Endothelial cell of umbilical vein (primary cell): ENCODE measurements around the gene VPS35L. TPM values are rescaled to one million over a fixed set of nuclear protein-coding genes. Genes with fewer than 3 reads are reported as not detected.

ENCODE experiments used
- BruUV-seq: library from RNA; stranded (reverse); fragments of 400-500 nt; replicated peaks from 2 replicates; lab custom pipeline; 2021; lab: Mats Ljungman, UMichigan
- CTCF ChIA-PET: fragments of 300-600, 350-600 bp; sonication (Branson Sonifier 250); formaldehyde crosslinking; loops from one replicate; lab custom pipeline; 2021; ENCODE audit warnings: antibody characterized with exemption, inconsistent platforms; lab: Charles Lee
- POLR2A ChIA-PET: fragments of 300-600, 350-600 bp; sonication (Branson Sonifier 250); formaldehyde crosslinking; loops from one replicate; lab custom pipeline; 2021; ENCODE audit warnings: antibody characterized with exemption, inconsistent platforms; lab: Charles Lee
- DNase-seq: peaks from one replicate; pipeline ENCODE4 v3.0.0-alpha.2; 2011; ENCODE audit warnings: low read depth, low spot score
- FAIRE-seq: peaks from 2 replicates; lab custom pipeline; 2011; peaks lifted over from hg19 to GRCh38; lab: Jason Lieb, UNC
- H2AFZ ChIP-seq: 2 replicates; pipeline ENCODE4 v1.6.0; 2012; ENCODE audit warnings: low read depth, low read length, control low read depth, inconsistent platforms
- H3K27ac ChIP-seq: 2 replicates; pipeline ENCODE4 v1.5.1; 2011; ENCODE audit warnings: low read depth, mild to moderate bottlenecking, control low read depth, low read length, moderate library complexity; ENCODE audit not compliant: insufficient read depth
- H3K27me3 ChIP-seq, 2 experiments: 2 replicates each; pipeline versions ENCODE4 v1.6.0 to v1.6.1; 2011; ENCODE audit warnings: low read length in 2 of 2, mixed read lengths in 1 of 2; ENCODE audit not compliant: control insufficient read depth in 2 of 2, insufficient read depth in 2 of 2
- H3K36me3 ChIP-seq, 2 experiments: 2 replicates in 1 of 2; 3 replicates in 1 of 2; pipeline ENCODE4 v1.5.1; 2011; ENCODE audit warnings: low read length in 2 of 2, mild to moderate bottlenecking in 1 of 2, moderate library complexity in 1 of 2; ENCODE audit not compliant: control insufficient read depth in 2 of 2, insufficient read depth in 2 of 2; ENCODE audit errors: extremely low read depth in 1 of 2
- H3K4me1 ChIP-seq: 3 replicates; pipeline ENCODE4 v1.5.1; 2011; ENCODE audit warnings: mild to moderate bottlenecking, low read length; ENCODE audit not compliant: control insufficient read depth, insufficient read depth; ENCODE audit errors: extremely low read depth
- H3K4me2 ChIP-seq: 2 replicates; pipeline ENCODE4 v1.6.1; 2011; ENCODE audit warnings: low read length, control low read depth, mixed read lengths; ENCODE audit not compliant: insufficient read depth
- H3K4me3 ChIP-seq, 3 experiments: fragments of 200-600 bp in 1 of 3; sonication (generic), shearing (Covaris generic) in 1 of 3; replicated peaks in 1 of 3; 2 replicates each; pipeline ENCODE4 v1.5.1; 2011 to 2016; ENCODE audit warnings: control low read depth in 3 of 3, low read length in 3 of 3, mild to moderate bottlenecking in 2 of 3, inconsistent platforms in 1 of 3, low read depth in 1 of 3, moderate library complexity in 1 of 3; ENCODE audit not compliant: insufficient read depth in 1 of 3
- H3K79me2 ChIP-seq: 2 replicates; pipeline ENCODE4 v1.6.0; 2012; ENCODE audit warnings: low read length, inconsistent platforms; ENCODE audit not compliant: control insufficient read depth, insufficient read depth
- H3K9ac ChIP-seq: replicated peaks from 2 replicates; pipeline ENCODE3; 2011; ENCODE audit warnings: low read length, control low read depth; ENCODE audit not compliant: insufficient read depth; ENCODE audit errors: extremely low read depth
- H3K9me1 ChIP-seq: replicated peaks from 3 replicates; pipeline ENCODE4 v1.6.0; 2011; ENCODE audit warnings: mild to moderate bottlenecking, low read length; ENCODE audit not compliant: control insufficient read depth, insufficient read depth; ENCODE audit errors: extremely low read depth
- H3K9me3 ChIP-seq: replicated peaks from 2 replicates; pipeline ENCODE4 v1.5.1; 2012; ENCODE audit warnings: low read length, inconsistent platforms; ENCODE audit not compliant: control insufficient read depth, insufficient read depth
- H4K20me1 ChIP-seq: replicated peaks from 2 replicates; pipeline ENCODE3; 2011; ENCODE audit warnings: mild to moderate bottlenecking, low read length; ENCODE audit not compliant: control insufficient read depth, insufficient read depth; ENCODE audit errors: extremely low read depth
- CTCF ChIP-seq, 2 donors: IDR thresholded peaks; 1 replicate in 1 of 2; 2 replicates in 1 of 2; pipeline ENCODE4 v1.5.1; 2011; ENCODE audit warnings: low read length in 2 of 2, mild to moderate bottlenecking in 2 of 2, moderate library complexity in 2 of 2, control low read depth in 1 of 2, inconsistent platforms in 1 of 2, low read depth in 1 of 2; ENCODE audit not compliant: insufficient read depth in 1 of 2; ENCODE audit errors: extremely low read depth in 1 of 2
- EZH2 ChIP-seq: IDR thresholded peaks from 2 replicates; pipeline ENCODE4 v1.6.1; 2012; ENCODE audit warnings: borderline replicate concordance, low read depth, mild to moderate bottlenecking, moderate library complexity, low read length, inconsistent platforms; ENCODE audit not compliant: severe bottlenecking
- FOS ChIP-seq: IDR thresholded peaks from 2 replicates; pipeline ENCODE4 v1.6.1; 2011; ENCODE audit warnings: mild to moderate bottlenecking, low read length, moderate library complexity, borderline replicate concordance; ENCODE audit not compliant: insufficient read depth
- GATA2 ChIP-seq: IDR thresholded peaks from 2 replicates; pipeline ENCODE4 v1.7.0; 2011; ENCODE audit warnings: low read depth, mild to moderate bottlenecking, moderate library complexity, mixed read lengths, low read length; ENCODE audit not compliant: insufficient read length, insufficient read depth
- JUN ChIP-seq: IDR thresholded peaks from 2 replicates; pipeline ENCODE4 v1.6.1; 2011; ENCODE audit warnings: borderline replicate concordance, low read depth; ENCODE audit not compliant: insufficient read length, insufficient read depth
- MAX ChIP-seq: IDR thresholded peaks from 2 replicates; pipeline ENCODE4 v1.6.1; 2011; ENCODE audit not compliant: insufficient read depth, insufficient read length
- MYC ChIP-seq: IDR thresholded peaks from one replicate; pipeline ENCODE4 v1.6.1; 2011; ENCODE audit warnings: mild to moderate bottlenecking, low read depth, low read length
- POLR2A ChIP-seq: IDR thresholded peaks from 2 replicates; pipeline ENCODE4 v1.6.1; 2012; ENCODE audit warnings: low read depth, mild to moderate bottlenecking, control low read depth, low read length
- POLR2AphosphoS5 ChIP-seq: IDR thresholded peaks from 2 replicates; pipeline ENCODE4 v1.6.1; 2012; ENCODE audit warnings: low read depth, mild to moderate bottlenecking, control low read depth, low read length, moderate library complexity; ENCODE audit not compliant: insufficient read depth
- dilution Hi-C: fragments of 300-500 bp; cut with MboI; formaldehyde crosslinking; loops from one replicate; pipeline ENCODE4 v1.15.0; 2019; ENCODE audit warnings: low sequenced_read_pairs; ENCODE audit not compliant: extremely low pct_ligation_motif_present
- intact Hi-C: fragments of 100-400 bp; cut with micrococcal nuclease; formaldehyde crosslinking; loops from one replicate; pipeline ENCODE4 v1.10.0; 2022
- polyA plus RNA-seq, 4 experiments: library from polyadenylated mRNA; depleted of rRNA in 3 of 4; stranded (reverse) in 3 of 4; unstranded in 1 of 4; fragments of >200 nt; gene quantifications; 2 replicates each; pipeline versions ENCODE4 v1.2.1 to v1.2.3, GENCODE V29; 2011 to 2012; ENCODE audit warnings: missing spikeins in 1 of 4
- total RNA-seq: library from RNA; stranded (reverse); gene quantifications from 2 replicates; pipeline ENCODE4 v1.2.3, GENCODE V29; 2021

Gene VPS35L
- total and polyA plus RNA-seq, 2 donors (not counting 3 experiments of a cell fraction or from before 2014, with no cell fraction given) = 49.1 to 91.1 TPM

- H3K4me3 ChIP-seq = no peak overlapping the region
- H3K9me3 ChIP-seq = no peaks in the 10 kb centered on the region
- peaks cover 19% of the 10 kb centered on the region for H3K79me2 ChIP-seq
- H3K4me1 ChIP-seq = peaks cover 8% of the 10 kb centered on the region
- FAIRE-seq = no peak
- no peaks in the 10 kb centered on the region for H4K20me1 ChIP-seq
- DNase-seq = no peak
- H3K36me3 ChIP-seq = peaks cover 0 to 2% of the 10 kb centered on the region in 2 experiments
- intact Hi-C loops = loop anchor here (10.0 kb wide), 2 partner anchors 542 to 722 kb away; partner anchors contain the start of genes ARL6IP1 and TMC7
- no peaks in the 10 kb centered on the region for H3K27me3 ChIP-seq
- H2AFZ ChIP-seq = no peak overlapping the region
- no peaks in the 10 kb centered on the region for H3K9me1 ChIP-seq
- no peak overlapping the region for H3K27ac ChIP-seq
- no peak for TF ChIP-seq MYC
- no peak for TF ChIP-seq EZH2
- TF ChIP-seq POLR2AphosphoS5 = no peak
- no peak for TF ChIP-seq CTCF (IDR thresholded peaks at IDR 0.05; ENCODE audit: extremely low read depth in 1 of 2, insufficient read depth in 1 of 2, low read depth in 1 of 2, low read length in 2 of 2)
- TF ChIP-seq MAX = no peak
- no peak for TF ChIP-seq POLR2A
- no peak for TF ChIP-seq GATA2
- no peak for TF ChIP-seq JUN
- no peak for TF ChIP-seq FOS
- H3K9ac ChIP-seq = no peak overlapping the region
- ChIA-PET CTCF (no interaction called here), POLR2A (no interaction called here)
- no peak overlapping the region for H3K4me2 ChIP-seq
- no TSS peak for BruUV-seq
- dilution Hi-C loops = no loop called here
Measured at GRCh38 chr16:19527161-19527560, 28.3 kb upstream of the VPS35L start.
